ENCODE data around the gene NAPSA. TPM values are rescaled to one million over a fixed set of nuclear protein-coding genes. Genes with fewer than 3 reads are reported as not detected.
"Not testable (repeated sequence)": the region's sequence is repeated elsewhere in the genome, so short reads cannot be mapped to it uniquely, and the experiment has no call there.

Gene NAPSA
- total RNA-seq, 2 donors from 2014 or later, result 1.9 to 6.1 TPM

- Histone ChIP-seq H3K36me3 (no peaks in the 10 kb centered on the region), H3K4me1 (no peaks in the 10 kb centered on the region), H3K9me3 (no peaks in the 10 kb centered on the region), H3K27me3 (no peaks in the 10 kb centered on the region), H3K27ac (no peak overlapping the region), H3K4me3 (no peak overlapping the region), H3K9ac (ENCODE audit: low read depth in 2 of 2, low read length in 2 of 2) (no peak overlapping the region)
- TF ChIP-seq, protein P1, sequence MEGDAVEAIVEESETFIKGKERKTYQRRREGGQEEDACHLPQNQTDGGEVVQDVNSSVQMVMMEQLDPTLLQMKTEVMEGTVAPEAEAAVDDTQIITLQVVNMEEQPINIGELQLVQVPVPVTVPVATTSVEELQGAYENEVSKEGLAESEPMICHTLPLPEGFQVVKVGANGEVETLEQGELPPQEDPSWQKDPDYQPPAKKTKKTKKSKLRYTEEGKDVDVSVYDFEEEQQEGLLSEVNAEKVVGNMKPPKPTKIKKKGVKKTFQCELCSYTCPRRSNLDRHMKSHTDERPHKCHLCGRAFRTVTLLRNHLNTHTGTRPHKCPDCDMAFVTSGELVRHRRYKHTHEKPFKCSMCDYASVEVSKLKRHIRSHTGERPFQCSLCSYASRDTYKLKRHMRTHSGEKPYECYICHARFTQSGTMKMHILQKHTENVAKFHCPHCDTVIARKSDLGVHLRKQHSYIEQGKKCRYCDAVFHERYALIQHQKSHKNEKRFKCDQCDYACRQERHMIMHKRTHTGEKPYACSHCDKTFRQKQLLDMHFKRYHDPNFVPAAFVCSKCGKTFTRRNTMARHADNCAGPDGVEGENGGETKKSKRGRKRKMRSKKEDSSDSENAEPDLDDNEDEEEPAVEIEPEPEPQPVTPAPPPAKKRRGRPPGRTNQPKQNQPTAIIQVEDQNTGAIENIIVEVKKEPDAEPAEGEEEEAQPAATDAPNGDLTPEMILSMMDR (IDR thresholded peaks at IDR 0.05), result no peak
- intact Hi-C loops (cut with DNase I), result no loop called here
- no peak for DNase-seq
These were observed 6.1 kb downstream of the NAPSA start for GRCh38 chr19:50359328-50359818.

- Histone ChIP-seq H3K9ac (ENCODE audit: low read depth in 2 of 2, low read length in 2 of 2) (peak overlapping the region in 1 of 2 donors; percentile 39), H3K4me1 (no peaks in the 10 kb centered on the region), H3K4me3 (peak overlapping the region; percentile 34), H3K36me3 (no peaks in the 10 kb centered on the region), H3K27me3 (no peaks in the 10 kb centered on the region), H3K27ac (peak overlapping the region; percentile 73), H3K9me3 (no peaks in the 10 kb centered on the region)
- TF ChIP-seq, protein P1 (IDR thresholded peaks at IDR 0.05), result no peak
- DNase-seq, result peak; percentile 61
- intact Hi-C loops (cut with DNase I), result no loop called here
These were observed 6.7 kb downstream of the NAPSA start for GRCh38 chr19:50358483-50359327.

- Histone ChIP-seq H3K36me3 (no peaks in the 10 kb centered on the region), H3K4me3 (peak overlapping the region; percentile 34), H3K27me3 (no peaks in the 10 kb centered on the region), H3K4me1 (no peaks in the 10 kb centered on the region), H3K9me3 (no peaks in the 10 kb centered on the region), H3K27ac (peak overlapping the region; percentile 73), H3K9ac (ENCODE audit: low read depth in 2 of 2, low read length in 2 of 2) (peak overlapping the region; percentile 51 to 52)
- TF ChIP-seq, protein P1 (IDR thresholded peaks at IDR 0.05), result peak; percentile 86
- DNase-seq, result peak; percentile 79
- intact Hi-C loops (cut with DNase I), result no loop called here
These were observed 8.0 kb downstream of the NAPSA start for GRCh38 chr19:50357178-50358100.

DNA sequence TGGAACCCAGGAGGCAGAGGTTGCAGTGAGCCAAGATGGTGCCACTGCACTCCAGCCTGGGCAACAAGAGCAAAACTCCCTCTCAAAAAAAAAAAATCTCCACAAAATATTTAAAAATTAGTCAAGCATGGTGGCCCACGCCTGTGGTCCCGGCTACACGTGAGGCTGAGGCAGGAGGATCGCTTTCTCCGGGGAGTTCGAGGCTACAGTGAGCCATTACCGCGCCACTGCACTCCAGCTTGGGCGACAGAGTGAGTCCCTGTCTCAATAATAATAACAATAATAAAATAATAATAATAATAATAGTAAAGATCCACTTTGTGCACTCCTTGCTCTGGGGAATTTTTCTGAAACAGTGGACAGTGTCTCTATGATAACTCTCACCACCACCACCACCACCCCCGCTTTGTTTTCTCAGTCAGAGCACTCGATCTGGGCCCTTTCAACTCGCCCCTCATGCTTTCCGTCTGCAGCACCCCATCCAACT, 8.7 kb downstream of the NAPSA start:
- Histone ChIP-seq H3K27ac (no peak overlapping the region), H3K9me3 (no peaks in the 10 kb centered on the region), H3K9ac (ENCODE audit: low read depth in 2 of 2, low read length in 2 of 2) (no peak overlapping the region), H3K27me3 (no peaks in the 10 kb centered on the region), H3K36me3 (no peaks in the 10 kb centered on the region), H3K4me3 (peak overlapping the region; percentile 34), H3K4me1 (no peaks in the 10 kb centered on the region)
- TF ChIP-seq, protein P1 (IDR thresholded peaks at IDR 0.05), result no peak
- no peak for DNase-seq
- intact Hi-C loops (cut with DNase I), result no loop called here

GRCh38 chr19:50353487-50353880, 12.0 kb downstream of the NAPSA start:
- intact Hi-C loops (cut with DNase I); H3K36me3 ChIP-seq; DNase-seq; H3K9me3 ChIP-seq; H3K9ac ChIP-seq (ENCODE audit: low read depth in 2 of 2, low read length in 2 of 2); H3K27me3 ChIP-seq; H3K4me3 ChIP-seq; H3K4me1 ChIP-seq; H3K27ac ChIP-seq: not testable (repeated sequence)
